ENCODE measurements around the gene SDCBP2. TPM values are rescaled to one million over a fixed set of nuclear protein-coding genes. Genes with fewer than 3 reads are reported as not detected.
"Not testable (repeated sequence)": the region's sequence is repeated elsewhere in the genome, so short reads cannot be mapped to it uniquely, and the experiment has no call there.

SDCBP2 gene
- total RNA-seq, 1 donor from 2014 or later: 15.2 TPM

- DNase-seq (ENCODE audit: low spot score): no peak
These were observed 31.3 kb upstream of the SDCBP2 start for GRCh38 chr20:1360094-1360846.

- DNase-seq (ENCODE audit: low spot score): no peak
These were observed 29.2 kb upstream of the SDCBP2 start for GRCh38 chr20:1357921-1358671.

GRCh38 chr20:1353956-1354355, 25.0 kb upstream of the SDCBP2 start:
- DNase-seq (ENCODE audit: low spot score): no peak

- DNase-seq (ENCODE audit: low spot score): no peak
These were observed 17.5 kb upstream of the SDCBP2 start for GRCh38 chr20:1346315-1346969.

GRCh38 chr20:1345756-1346093, 16.8 kb upstream of the SDCBP2 start:
- no peak for DNase-seq (ENCODE audit: low spot score)

- DNase-seq (ENCODE audit: low spot score): no peak
These were observed 16.3 kb upstream of the SDCBP2 start for GRCh38 chr20:1345030-1345755.

- DNase-seq (ENCODE audit: low spot score): not testable (repeated sequence)
These were observed 14.6 kb upstream of the SDCBP2 start for GRCh38 chr20:1343446-1344124.

- no peak for DNase-seq (ENCODE audit: low spot score)
These were observed 12.8 kb upstream of the SDCBP2 start for GRCh38 chr20:1341561-1342265.

GRCh38 chr20:1338801-1339200, 9.9 kb upstream of the SDCBP2 start:
- no peak for DNase-seq (ENCODE audit: low spot score)

- no peak for DNase-seq (ENCODE audit: low spot score)
These were observed 9.2 kb upstream of the SDCBP2 start for GRCh38 chr20:1338096-1338495.

GRCh38 chr20:1337441-1337840, 8.5 kb upstream of the SDCBP2 start:
- DNase-seq (ENCODE audit: low spot score): no peak

- DNase-seq (ENCODE audit: low spot score): peak; percentile 76
These were observed 7.9 kb upstream of the SDCBP2 start for GRCh38 chr20:1336699-1337367.

GRCh38 chr20:1335961-1336698, 7.2 kb upstream of the SDCBP2 start:
- DNase-seq (ENCODE audit: low spot score): no peak

GRCh38 chr20:1334761-1335160, 5.8 kb upstream of the SDCBP2 start:
- no peak for DNase-seq (ENCODE audit: low spot score)

GRCh38 chr20:1334370-1334731, 5.4 kb upstream of the SDCBP2 start:
- no peak for DNase-seq (ENCODE audit: low spot score)

GRCh38 chr20:1333462-1334369, 4.8 kb upstream of the SDCBP2 start:
- DNase-seq (ENCODE audit: low spot score): no peak

GRCh38 chr20:1332749-1333300, 3.9 kb upstream of the SDCBP2 start:
- DNase-seq (ENCODE audit: low spot score): peak; percentile 26

- DNase-seq (ENCODE audit: low spot score): peak; percentile 40
These were observed 3.0 kb upstream of the SDCBP2 start for GRCh38 chr20:1331801-1332453.
